Liver (tissue), 3 donors: ENCODE data around the gene ENAH.

Experiments used
- FOXA1 ChIP-seq: IDR thresholded peaks from 2 replicates; pipeline ENCODE4 v1.6.1; 2016; ENCODE audit warnings: antibody characterized with exemption
- HNF4G ChIP-seq: IDR thresholded peaks from 2 replicates; pipeline ENCODE4 v1.6.1; 2016; ENCODE audit warnings: antibody characterized with exemption
- JUND ChIP-seq, 2 donors: IDR thresholded peaks; 2 replicates each; pipeline ENCODE4 v1.6.1; 2016; ENCODE audit warnings: antibody characterized with exemption in 2 of 2
- REST ChIP-seq: IDR thresholded peaks from 2 replicates; pipeline ENCODE4 v1.6.1; 2016; ENCODE audit warnings: antibody characterized with exemption, mild to moderate bottlenecking
- SP1 ChIP-seq: IDR thresholded peaks from 2 replicates; pipeline ENCODE4 v1.6.1; 2018; ENCODE audit warnings: antibody characterized with exemption, mild to moderate bottlenecking
- YY1 ChIP-seq: IDR thresholded peaks from 2 replicates; pipeline ENCODE4 v1.6.1; 2016; ENCODE audit warnings: antibody characterized with exemption, mild to moderate bottlenecking
- TF ChIP-seq, protein P1 (sequence below): fragments of 150-350 bp; IDR thresholded peaks from 2 replicates; pipeline ENCODE4 v1.5.1; 2017; ENCODE audit warnings: improper control_type of control experiment, low read depth, low read length; ENCODE audit not compliant: missing input control
- donor health status: healthy.
- donor health status: healthy.

DNA sequence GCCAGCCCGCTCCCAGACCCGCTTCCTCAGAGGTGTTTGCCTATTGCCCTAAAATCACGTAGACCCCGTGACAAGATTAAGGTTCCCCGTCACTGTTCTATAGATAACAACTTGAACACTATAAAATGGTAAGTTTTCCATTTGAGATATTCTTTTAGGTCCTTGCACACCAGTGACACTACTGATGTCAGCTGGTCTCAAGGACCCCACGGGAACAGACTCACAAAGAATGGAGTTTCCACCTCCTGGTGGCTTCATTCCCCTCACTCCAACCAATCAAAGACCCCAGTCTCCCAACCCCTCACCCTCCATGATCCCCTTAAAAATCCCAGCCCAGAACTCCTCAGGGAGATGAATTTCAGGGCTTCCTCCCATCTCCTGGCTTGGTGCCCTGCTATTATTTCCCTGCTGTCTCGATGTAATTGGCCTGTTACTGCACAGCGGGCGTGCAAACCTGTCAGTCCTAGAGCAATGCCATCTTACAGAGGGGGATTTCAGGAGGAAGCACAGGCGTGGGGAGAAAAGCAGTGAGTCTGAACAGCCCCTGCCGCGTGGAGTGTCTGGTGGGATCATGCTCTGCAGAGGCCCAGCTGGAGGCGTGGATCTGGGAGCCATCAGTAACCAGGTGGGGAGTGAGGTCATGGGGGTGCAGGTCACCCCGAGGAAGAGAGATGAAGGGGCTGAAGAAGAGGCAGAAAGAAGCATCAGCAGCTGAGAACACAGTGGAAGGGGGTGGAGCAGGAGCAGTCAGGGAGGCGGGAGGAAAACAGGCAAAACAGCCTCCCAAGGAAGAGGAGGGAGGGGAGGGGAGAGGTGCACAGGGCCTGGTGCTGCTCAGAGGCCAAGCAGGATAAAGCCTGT lies 190.0 kb downstream of the ENAH start:
- TF ChIP-seq, protein P1, sequence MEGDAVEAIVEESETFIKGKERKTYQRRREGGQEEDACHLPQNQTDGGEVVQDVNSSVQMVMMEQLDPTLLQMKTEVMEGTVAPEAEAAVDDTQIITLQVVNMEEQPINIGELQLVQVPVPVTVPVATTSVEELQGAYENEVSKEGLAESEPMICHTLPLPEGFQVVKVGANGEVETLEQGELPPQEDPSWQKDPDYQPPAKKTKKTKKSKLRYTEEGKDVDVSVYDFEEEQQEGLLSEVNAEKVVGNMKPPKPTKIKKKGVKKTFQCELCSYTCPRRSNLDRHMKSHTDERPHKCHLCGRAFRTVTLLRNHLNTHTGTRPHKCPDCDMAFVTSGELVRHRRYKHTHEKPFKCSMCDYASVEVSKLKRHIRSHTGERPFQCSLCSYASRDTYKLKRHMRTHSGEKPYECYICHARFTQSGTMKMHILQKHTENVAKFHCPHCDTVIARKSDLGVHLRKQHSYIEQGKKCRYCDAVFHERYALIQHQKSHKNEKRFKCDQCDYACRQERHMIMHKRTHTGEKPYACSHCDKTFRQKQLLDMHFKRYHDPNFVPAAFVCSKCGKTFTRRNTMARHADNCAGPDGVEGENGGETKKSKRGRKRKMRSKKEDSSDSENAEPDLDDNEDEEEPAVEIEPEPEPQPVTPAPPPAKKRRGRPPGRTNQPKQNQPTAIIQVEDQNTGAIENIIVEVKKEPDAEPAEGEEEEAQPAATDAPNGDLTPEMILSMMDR: no peak
- no peak for TF ChIP-seq SP1
- no peak for TF ChIP-seq FOXA1
- no peak for TF ChIP-seq YY1
- TF ChIP-seq REST: no peak
- TF ChIP-seq JUND (IDR thresholded peaks at IDR 0.05): no peak
- no peak for TF ChIP-seq HNF4G
